ENCODE measurements around the gene CACNA2D1.
"Not testable (repeated sequence)": the region's sequence is repeated elsewhere in the genome, so short reads cannot be mapped to it uniquely, and the experiment has no call there.

The CACNA2D1 gene

GRCh38 chr7:82433507-82433906 is 10.1 kb downstream of the CACNA2D1 start:
- DNase-seq: no peak

- DNase-seq: not testable (repeated sequence)
Observed at GRCh38 chr7:82432743-82433142, 10.8 kb downstream of the CACNA2D1 start.

DNA sequence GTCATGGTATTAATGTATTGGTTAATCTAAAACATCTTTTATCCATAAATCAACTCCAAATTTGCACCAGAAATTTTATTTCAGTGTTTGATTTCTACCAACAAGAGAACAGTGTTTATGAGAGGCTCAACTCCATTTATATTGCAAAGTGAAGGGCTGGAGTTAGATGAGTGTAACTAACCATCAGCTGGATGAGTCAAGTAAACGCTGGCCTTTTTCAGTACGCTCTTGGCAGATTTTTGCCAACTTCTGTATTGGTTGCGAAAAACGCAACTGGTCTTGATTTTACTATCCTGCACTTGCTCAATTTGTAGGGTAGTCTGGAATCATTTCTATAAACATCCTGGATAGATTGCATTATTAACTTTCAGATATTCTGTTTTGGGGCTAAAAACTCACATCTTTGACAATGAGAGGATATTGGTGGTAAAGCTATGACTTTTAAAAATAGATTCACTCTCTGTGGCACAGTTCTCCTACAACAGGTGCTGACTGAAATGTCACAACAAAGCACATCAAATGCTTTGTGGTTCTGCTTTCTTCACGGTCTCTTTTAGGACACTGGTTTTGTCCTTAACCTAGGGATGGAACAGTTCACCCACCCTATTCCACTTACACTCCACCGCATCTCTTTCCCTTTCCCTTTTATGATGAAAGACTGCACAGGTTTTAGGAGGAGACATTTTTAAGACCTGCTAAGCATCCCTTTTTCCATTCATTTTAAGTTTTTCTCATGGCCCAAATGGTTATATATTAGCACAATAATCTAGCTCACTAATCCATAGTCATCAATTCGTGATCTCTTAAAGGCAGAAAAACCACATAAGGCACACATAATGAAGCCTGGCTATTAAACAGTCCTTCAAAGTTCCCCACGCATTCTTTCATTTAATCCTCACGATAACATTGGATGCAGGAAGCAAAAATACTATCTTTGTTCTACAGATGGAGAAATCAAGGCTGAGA is 12.8 kb downstream of the CACNA2D1 start:
- DNase-seq: no peak

- DNase-seq: no peak
Observed at GRCh38 chr7:82429408-82429807, 14.2 kb downstream of the CACNA2D1 start.

DNA sequence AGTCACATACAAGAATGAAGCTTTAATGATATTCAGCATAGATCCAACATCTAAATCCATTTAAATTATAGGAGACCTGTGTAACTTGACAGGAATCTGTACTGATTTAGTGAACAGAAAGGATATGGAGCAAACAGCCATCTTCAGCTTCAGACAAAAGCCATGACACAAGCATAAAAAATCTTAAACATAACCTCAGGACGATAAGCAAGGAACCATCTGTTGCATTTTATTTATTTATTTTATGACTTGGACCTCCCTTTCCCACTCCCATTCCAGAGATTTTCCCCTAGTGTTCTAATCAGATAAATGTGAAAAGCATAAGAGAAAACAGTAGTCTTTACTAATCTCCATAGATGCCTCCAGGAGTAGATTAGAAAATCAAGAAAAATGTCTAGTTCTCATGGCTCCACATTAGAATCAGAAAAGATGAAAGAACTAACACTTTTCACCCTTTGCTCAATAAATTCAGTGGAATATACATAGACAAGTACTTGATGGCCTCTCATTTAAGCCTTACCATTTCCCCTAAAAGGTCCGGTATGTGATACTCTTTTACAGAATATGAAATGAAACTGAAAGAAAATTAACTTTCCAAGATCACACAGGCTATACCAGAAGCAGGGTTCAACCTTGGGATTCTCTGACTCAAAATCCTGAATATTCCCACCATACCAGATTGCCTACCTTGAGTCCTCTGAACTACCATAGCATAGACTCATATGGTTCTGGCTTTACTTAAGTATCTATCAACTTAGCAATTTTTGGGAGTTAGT is 15.2 kb downstream of the CACNA2D1 start:
- DNase-seq: no peak

DNA sequence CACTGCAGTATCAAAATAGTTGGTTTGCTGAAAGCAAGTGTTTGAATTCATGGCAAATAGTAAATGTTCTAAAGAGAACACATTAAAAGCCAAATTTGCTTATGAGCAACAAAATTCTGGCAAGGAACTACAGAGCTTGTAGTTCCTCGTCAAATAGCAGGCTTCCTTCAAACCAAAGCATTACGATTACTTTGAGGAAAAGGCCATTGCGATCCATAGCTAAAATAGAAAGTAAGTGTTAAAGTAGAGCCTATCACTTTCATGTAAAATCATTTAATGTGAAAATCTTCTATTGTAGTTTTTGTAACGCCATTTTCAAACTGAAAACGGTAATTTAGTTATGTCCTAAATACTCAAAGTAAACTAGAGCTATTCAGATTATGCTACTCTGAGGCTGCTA is 20.1 kb downstream of the CACNA2D1 start:
- no peak for DNase-seq

GRCh38 chr7:82419200-82419599 is 24.4 kb downstream of the CACNA2D1 start:
- DNase-seq: no peak

DNA sequence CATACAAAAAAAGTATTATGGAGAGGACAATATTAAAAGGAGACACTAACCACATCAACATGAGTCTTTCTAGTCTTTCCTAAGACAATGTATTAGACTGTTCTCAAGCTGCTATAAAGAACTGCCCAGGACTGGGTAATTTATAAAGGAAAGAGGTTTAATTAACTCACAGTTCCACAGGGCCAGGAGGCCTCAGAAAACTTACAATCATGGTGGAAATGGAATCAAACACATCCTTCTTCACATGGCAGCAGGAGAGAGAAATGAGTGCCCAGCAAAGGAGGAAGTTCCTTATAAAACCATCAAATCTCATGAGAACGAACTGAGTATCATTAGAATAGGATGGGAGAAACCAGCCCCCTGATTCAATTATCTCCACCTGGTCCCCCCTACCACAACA is 25.7 kb downstream of the CACNA2D1 start:
- no peak for DNase-seq

- no peak for DNase-seq
Observed at GRCh38 chr7:82416402-82416801, 27.2 kb downstream of the CACNA2D1 start.

DNA sequence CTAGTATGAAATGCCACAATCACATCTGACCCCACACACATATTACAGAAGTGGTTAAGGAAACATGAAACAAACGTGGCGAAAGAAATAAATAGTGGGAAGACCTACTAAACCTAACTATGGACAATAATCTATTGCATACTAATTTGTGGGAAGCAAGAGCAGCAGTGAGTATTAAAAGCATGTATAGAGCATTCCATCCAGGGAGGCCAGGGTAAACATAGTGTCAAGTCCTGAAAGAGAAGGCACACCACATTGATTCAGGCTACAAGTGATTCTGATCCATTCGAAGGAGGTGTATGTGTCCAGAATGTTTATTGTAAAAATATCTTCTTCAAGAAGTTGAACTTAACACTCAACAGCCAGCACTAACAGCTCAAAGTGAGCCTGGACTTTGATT is 29.2 kb downstream of the CACNA2D1 start:
- DNase-seq: no peak

GRCh38 chr7:82413237-82413636 is 30.3 kb downstream of the CACNA2D1 start:
- no peak for DNase-seq

- no peak for DNase-seq
Observed at GRCh38 chr7:82411732-82412131, 31.8 kb downstream of the CACNA2D1 start.

DNA sequence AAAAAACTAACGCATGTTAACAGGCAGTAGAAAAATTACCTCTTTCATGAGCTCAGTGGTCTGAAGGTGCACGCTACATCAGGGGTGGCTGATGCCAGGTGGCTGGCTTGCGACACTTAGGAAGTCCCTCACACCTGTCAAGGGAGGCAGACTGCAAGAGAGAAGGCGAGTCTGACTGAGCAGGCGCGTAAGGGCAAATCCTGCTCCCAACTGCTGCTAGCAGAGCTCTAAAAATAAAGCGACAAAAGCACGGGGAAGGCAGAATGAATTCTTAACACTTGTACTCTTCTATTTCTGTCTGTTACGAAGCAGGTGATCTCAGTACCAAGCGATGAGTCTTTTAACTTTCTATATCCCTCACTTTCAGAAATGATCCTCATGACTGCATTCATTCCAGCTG is 33.1 kb downstream of the CACNA2D1 start:
- DNase-seq: no peak

- DNase-seq: no peak
Observed at GRCh38 chr7:82406937-82407336, 36.6 kb downstream of the CACNA2D1 start.

- no peak for DNase-seq
Observed at GRCh38 chr7:82405301-82405700, 38.3 kb downstream of the CACNA2D1 start.

DNA sequence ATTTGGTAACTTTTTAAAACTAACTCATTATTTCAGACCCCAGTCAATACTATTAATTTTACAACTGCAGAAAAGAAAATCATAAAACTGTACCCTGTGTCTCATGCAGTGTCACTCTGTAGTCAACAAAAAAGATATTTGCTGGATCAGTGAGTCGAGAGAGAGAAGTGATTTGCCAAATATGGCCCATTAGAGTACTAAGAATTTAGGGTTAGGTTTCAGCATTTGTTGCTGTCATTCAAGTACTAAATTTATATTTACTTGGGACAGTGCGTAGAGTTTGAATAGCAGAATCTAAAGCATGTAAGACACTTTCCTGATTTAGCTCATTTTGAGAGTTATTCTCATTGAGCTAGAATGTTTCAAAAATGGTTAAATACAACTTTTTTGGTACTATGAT is 38.9 kb downstream of the CACNA2D1 start:
- DNase-seq: no peak

GRCh38 chr7:82404094-82404493 is 39.5 kb downstream of the CACNA2D1 start:
- DNase-seq: no peak

- DNase-seq: no peak
Observed at GRCh38 chr7:82397879-82398524, 45.6 kb downstream of the CACNA2D1 start.

DNA sequence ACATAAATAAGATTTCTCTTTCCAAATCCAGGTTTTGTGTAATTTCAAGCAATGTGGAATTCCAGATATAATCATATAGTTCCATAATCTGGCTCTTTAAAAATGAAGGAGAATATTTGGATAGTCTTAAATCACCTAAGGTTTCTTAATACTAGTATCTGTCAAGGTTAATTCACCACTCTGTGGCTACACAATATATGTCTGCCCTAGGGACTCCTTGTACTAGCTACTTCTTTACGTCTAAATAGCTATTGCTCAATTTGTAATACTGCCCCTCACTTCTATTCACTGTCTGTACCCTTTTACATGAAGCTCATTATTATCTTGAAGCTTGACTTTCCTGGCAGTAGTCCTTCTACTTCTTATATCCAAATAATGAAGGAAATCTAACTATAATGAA is 47.2 kb downstream of the CACNA2D1 start:
- DNase-seq: no peak

DNA sequence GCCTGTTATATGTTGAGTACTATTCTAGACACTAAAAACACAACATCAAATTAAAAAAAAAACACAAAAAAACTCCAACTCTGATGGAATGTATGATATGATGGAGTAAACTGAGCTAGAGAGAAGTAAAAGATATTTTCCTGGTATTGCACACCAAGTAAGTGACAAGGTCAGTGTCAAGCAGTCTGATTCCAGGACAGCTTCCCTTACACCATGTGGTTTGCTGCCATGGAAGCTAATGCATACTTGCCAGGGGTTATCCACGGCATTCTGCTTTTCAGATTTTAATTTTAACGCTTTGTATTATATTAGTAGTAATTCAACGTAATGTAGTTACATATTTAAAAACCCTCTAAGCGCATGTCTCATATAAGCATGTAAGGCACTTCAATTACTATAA is 48.4 kb downstream of the CACNA2D1 start:
- no peak for DNase-seq

- no peak for DNase-seq
Observed at GRCh38 chr7:82393840-82394220, 49.7 kb downstream of the CACNA2D1 start.

DNA sequence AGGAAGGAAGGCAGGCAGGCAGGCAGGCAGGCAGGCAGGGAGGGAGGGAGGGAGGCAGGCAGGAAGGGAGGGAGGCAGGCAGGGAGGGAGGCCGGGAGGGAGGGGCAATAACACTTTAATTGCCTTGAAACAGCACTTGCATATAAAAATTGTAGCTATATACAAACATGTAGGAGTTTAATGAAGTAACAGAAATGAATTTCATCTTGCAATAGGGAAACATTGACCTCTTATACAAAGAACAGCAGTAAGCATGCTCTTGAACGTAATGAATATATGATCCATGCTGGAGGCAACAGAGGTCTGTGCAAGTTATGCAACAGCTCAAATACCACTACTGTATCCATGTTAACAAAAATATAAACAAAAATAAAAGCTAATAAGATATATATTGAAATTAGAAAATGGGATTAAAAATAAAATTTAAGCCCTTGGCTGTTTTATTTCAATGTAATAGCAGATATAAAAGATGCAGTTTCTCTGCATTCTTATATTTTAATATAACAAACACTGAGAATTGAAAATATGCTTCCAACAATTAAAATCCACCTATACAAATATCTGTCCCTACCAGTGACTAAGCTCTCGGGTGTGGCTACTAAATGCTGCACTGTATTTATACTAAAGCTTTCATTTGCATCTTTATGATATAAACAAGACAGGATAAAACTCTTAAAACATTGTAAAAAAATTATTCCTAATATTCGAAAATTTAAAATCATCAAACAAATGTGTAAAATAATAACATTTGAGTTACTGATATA is 50.3 kb downstream of the CACNA2D1 start:
- DNase-seq: no peak

GRCh38 chr7:82390936-82391335 is 52.6 kb downstream of the CACNA2D1 start:
- DNase-seq: no peak
